Transverse colon (tissue), 4 donors: ENCODE measurements around the gene SCN5A. TPM values are rescaled to one million over a fixed set of nuclear protein-coding genes. Genes with fewer than 3 reads are reported as not detected.

Experiments used
- DNase-seq: peaks from one replicate; pipeline ENCODE4 v3.0.0-alpha.2; 2019
- H3K27ac ChIP-seq, 4 donors: fragments of 200-600 bp; sonication (generic); 2 replicates each; pipeline ENCODE4 v1.5.1; 2016 to 2018; ENCODE audit warnings: inconsistent platforms in 4 of 4
- H3K27me3 ChIP-seq: fragments of 200-600 bp; sonication (generic); 2 replicates; pipeline ENCODE4 v1.5.1; 2017; ENCODE audit warnings: inconsistent platforms
- H3K36me3 ChIP-seq, 4 donors: fragments of 200-600 bp; sonication (generic); 2 replicates each; pipeline ENCODE4 v1.5.1; 2017 to 2019; ENCODE audit warnings: inconsistent platforms in 4 of 4
- H3K4me1 ChIP-seq, 4 donors: fragments of 200-600 bp; sonication (generic); 2 replicates each; pipeline ENCODE4 v1.5.1; 2017 to 2020; ENCODE audit warnings: inconsistent platforms in 4 of 4
- H3K4me3 ChIP-seq, 4 donors: fragments of 200-600 bp; sonication (generic); 1 replicate in 1 of 4; 2 replicates in 3 of 4; pipeline versions ENCODE4 v1.5.1 to v1.6.1; 2017 to 2019; ENCODE audit warnings: inconsistent platforms in 4 of 4
- H3K9me3 ChIP-seq, 2 donors: fragments of 200-600 bp; sonication (generic); 2 replicates each; pipeline ENCODE4 v1.5.1; 2017 to 2019; ENCODE audit warnings: inconsistent platforms in 2 of 2
- CTCF ChIP-seq, 5 experiments: fragments of 200-600 bp in 3 of 5; fragments of 450-650 bp in 2 of 5; sonication (generic) in 3 of 5; IDR thresholded peaks; 1 replicate in 2 of 5; 2 replicates in 3 of 5; pipeline ENCODE4 v1.5.1; 2016 to 2017; ENCODE audit warnings: antibody characterized with exemption in 5 of 5, inconsistent platforms in 3 of 5, mild to moderate bottlenecking in 2 of 5, moderate library complexity in 1 of 5
- EP300 ChIP-seq: sonication (generic); formaldehyde crosslinking; IDR thresholded peaks from one replicate; pipeline ENCODE4 v1.6.1; 2017; ENCODE audit warnings: antibody characterized with exemption, low read depth
- POLR2A ChIP-seq: fragments of 450-650 bp; IDR thresholded peaks from one replicate; pipeline ENCODE4 v1.6.1; 2016; ENCODE audit warnings: antibody characterized with exemption, mild to moderate bottlenecking, moderate library complexity
- POLR2AphosphoS5 ChIP-seq, 3 donors: sonication (generic); formaldehyde crosslinking; IDR thresholded peaks; one replicate each; pipeline ENCODE4 v1.6.1; 2016; ENCODE audit warnings: antibody characterized with exemption in 3 of 3
- WGBS, 2 donors: methylation state at CpG; one replicate each; pipeline ENCODE4 v1.1.5; 2018; ENCODE audit warnings: low coverage in 1 of 2; 5-methylcytosine and 5-hydroxymethylcytosine counted together
- in situ Hi-C, 4 donors: fragments of 200-750 bp; cut with MboI; loops; one replicate each; pipeline versions ENCODE4 v1.15.0 to v1.15.1; 2017; ENCODE audit warnings: low sequenced_read_pairs in 3 of 4, low pct_ligation_motif_present in 1 of 4, low pct_unique_long_range_greater_than_20kb in 1 of 4
- intact Hi-C: fragments of 100-400 bp; cut with DNase I; formaldehyde crosslinking; loops from one replicate; pipeline ENCODE4 v1.15.1; 2023; ENCODE audit warnings: low total_unique reads
- total RNA-seq, 4 donors: library from RNA; depleted of rRNA; stranded (reverse); fragments of >200 nt; gene quantifications; one replicate each; pipeline ENCODE4 v1.1.0, GENCODE V29; 2016

SCN5A gene
- total RNA-seq, 4 donors from 2014 or later = 0.16 to 0.27 TPM; not detected in 2

DNA sequence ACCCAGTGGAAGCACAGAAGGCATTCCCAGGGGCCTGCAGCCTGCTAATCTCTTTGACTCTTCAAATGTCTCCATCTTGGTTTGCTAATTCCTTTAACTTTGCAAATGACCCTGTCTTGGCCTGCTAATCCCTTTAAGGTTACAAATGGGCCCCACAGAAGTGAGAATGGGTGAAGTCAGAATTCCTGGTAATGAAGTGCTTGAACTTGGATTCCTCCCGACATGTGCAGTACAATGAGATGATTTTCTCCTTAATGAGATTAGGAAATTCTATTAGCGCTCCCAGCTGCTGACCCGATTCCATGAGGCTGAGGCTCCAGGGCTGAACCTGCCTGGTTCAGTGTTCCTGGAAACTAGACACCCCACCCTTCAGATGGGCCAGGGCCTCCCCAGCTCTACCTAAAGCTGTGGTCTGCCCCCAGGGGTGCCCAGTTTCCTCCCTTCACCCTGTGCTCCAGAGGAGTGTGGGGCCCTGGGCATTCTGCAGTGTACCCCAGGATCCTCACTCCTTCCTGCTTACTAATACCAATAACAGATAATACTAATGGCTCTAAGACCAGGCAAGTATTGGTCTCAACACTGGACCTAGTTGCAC, 47.4 kb downstream of the SCN5A start:
- Histone ChIP-seq H3K9me3 (no peaks in the 10 kb centered on the region), H3K27me3 (no peaks in the 10 kb centered on the region), H3K4me3 (no peak overlapping the region), H3K4me1 (no peaks in the 10 kb centered on the region), H3K27ac (no peak overlapping the region), H3K36me3 (no peaks in the 10 kb centered on the region)
- no peak for DNase-seq
- WGBS, 2 donors = 95 to 100% methylated on average over 1 to 3 of the region's 3 CpGs
- TF ChIP-seq POLR2A = no peak
- TF ChIP-seq CTCF (IDR thresholded peaks at IDR 0.05) = no peak
- no peak for TF ChIP-seq EP300
- no peak for TF ChIP-seq POLR2AphosphoS5 (IDR thresholded peaks at IDR 0.05)
- in situ Hi-C loops = no loop called here
- intact Hi-C loops = no loop called here

GRCh38 chr3:38600551-38600950, 48.9 kb downstream of the SCN5A start:
- Histone ChIP-seq H3K36me3 (no peaks in the 10 kb centered on the region), H3K27ac (no peak overlapping the region), H3K4me1 (no peaks in the 10 kb centered on the region), H3K4me3 (no peak overlapping the region), H3K9me3 (no peaks in the 10 kb centered on the region), H3K27me3 (no peaks in the 10 kb centered on the region)
- intact Hi-C loops (no loop called here), in situ Hi-C loops (no loop called here)
- TF ChIP-seq POLR2A (no peak), EP300 (no peak)
- WGBS, 2 donors = 80% methylated on average over 1 of the region's 1 CpG; no CpG with 5 or more reads in 1 of the 2 donors
- no peak for DNase-seq

DNA sequence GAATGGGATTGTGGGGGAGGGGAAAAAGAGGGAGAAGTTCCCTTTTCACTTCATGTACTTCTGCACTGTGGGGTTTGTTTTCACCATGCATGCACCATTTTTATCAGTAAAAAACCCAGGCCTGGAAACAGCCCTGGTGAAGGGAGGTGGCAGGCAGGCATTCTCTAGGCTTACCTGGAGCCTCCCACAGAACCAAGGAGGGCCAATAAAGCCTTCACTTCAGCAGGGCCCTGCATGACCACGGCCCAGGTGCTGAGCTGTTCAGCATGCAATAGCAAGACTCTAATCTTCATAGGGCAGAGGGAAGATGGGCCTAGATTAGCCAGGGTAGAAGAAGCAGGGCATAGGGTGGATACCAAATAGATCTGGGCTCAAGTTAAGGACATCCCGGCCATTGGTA, 49.6 kb downstream of the SCN5A start:
- no peak for DNase-seq
- intact Hi-C loops (no loop called here), in situ Hi-C loops (no loop called here)

DNA sequence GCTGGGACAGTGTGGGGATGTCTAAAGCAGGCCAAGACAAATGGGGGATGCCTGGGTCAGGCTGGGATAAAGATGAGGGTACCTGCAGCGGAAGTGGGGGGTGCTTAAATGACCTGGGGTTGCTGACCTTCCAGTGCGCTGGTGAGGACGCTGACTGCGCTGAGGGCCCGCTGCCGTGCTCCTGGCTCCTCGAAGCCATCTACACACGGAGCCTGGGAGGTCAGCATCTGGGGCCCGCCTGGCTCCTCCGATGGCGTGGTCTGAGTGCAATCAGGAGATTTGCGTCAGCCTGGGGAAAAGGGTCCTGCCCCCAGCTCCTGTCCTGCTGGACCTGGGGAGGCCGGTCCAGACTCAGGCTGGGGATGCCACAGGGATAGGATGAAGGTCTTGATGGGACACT, 50.7 kb downstream of the SCN5A start:
- Histone ChIP-seq H3K9me3 (no peaks in the 10 kb centered on the region), H3K36me3 (no peaks in the 10 kb centered on the region), H3K27ac (no peak overlapping the region), H3K4me1 (no peaks in the 10 kb centered on the region), H3K4me3 (no peak overlapping the region), H3K27me3 (peaks cover 4% of the 10 kb centered on the region)
- DNase-seq = no peak
- in situ Hi-C loops = no loop called here
- 94 to 100% methylated on average over 1 to 13 of the region's 13 CpGs for WGBS, 2 donors
- intact Hi-C loops = no loop called here
- TF ChIP-seq EP300 (no peak), POLR2AphosphoS5 (IDR thresholded peaks at IDR 0.05) (no peak), CTCF (IDR thresholded peaks at IDR 0.05) (no peak), POLR2A (no peak)

More for the DNA sequence above, 49.6 kb downstream of the SCN5A start:
- Histone ChIP-seq H3K4me3 (no peak overlapping the region), H3K9me3 (no peaks in the 10 kb centered on the region), H3K4me1 (no peaks in the 10 kb centered on the region), H3K27ac (no peak overlapping the region), H3K36me3 (no peaks in the 10 kb centered on the region), H3K27me3 (no peaks in the 10 kb centered on the region)
- WGBS, 2 donors = 79% methylated on average over 2 of the region's 2 CpGs; no CpG with 5 or more reads in 1 of the 2 donors
- TF ChIP-seq EP300 (no peak), CTCF (IDR thresholded peaks at IDR 0.05) (no peak), POLR2AphosphoS5 (IDR thresholded peaks at IDR 0.05) (no peak), POLR2A (no peak)
